Hepatocyte (in vitro differentiated cells): ENCODE data around the gene PIGN. TPM values are rescaled to one million over a fixed set of nuclear protein-coding genes. Genes with fewer than 3 reads are reported as not detected.

Source experiments
- DNase-seq: peaks from one replicate; pipeline ENCODE4 v3.0.0-alpha.2; 2016; ENCODE audit warnings: low spot score
- H2AFZ ChIP-seq: fragments of 200-600 bp; sonication (generic); 2 replicates; pipeline ENCODE4 v1.6.0; 2016; ENCODE audit warnings: antibody characterized with exemption, mild to moderate bottlenecking
- H3K27ac ChIP-seq: fragments of 200-600 bp; sonication (generic); 2 replicates; pipeline ENCODE4 v1.5.1; 2016; ENCODE audit warnings: mild to moderate bottlenecking
- H3K27me3 ChIP-seq: fragments of 200-600 bp; sonication (generic); 2 replicates; pipeline ENCODE4 v1.6.1; 2016
- H3K36me3 ChIP-seq: fragments of 200-600 bp; sonication (generic); replicated peaks from 2 replicates; pipeline ENCODE4 v1.5.1; 2016; ENCODE audit warnings: low read depth; ENCODE audit not compliant: insufficient read depth
- H3K4me1 ChIP-seq: fragments of 200-600 bp; sonication (generic); 2 replicates; pipeline ENCODE4 v1.5.1; 2016; ENCODE audit warnings: mild to moderate bottlenecking, moderate library complexity; ENCODE audit not compliant: insufficient read depth
- H3K4me2 ChIP-seq: fragments of 200-600 bp; sonication (generic); 2 replicates; pipeline ENCODE4 v1.6.0; 2016
- H3K4me3 ChIP-seq: fragments of 200-600 bp; sonication (generic); 2 replicates; pipeline ENCODE4 v1.5.1; 2016; ENCODE audit warnings: mild to moderate bottlenecking
- H3K79me2 ChIP-seq: fragments of 200-600 bp; sonication (generic); 2 replicates; pipeline ENCODE4 v1.6.0; 2017; ENCODE audit warnings: mild to moderate bottlenecking
- H3K9me2 ChIP-seq: fragments of 200-600 bp; sonication (generic); replicated peaks from 2 replicates; pipeline ENCODE4 v1.6.0; 2017; ENCODE audit warnings: mild to moderate bottlenecking; ENCODE audit not compliant: insufficient read depth
- H3K9me3 ChIP-seq: fragments of 200-600 bp; sonication (generic); 2 replicates; pipeline ENCODE4 v1.5.1; 2016; ENCODE audit warnings: low read depth, mild to moderate bottlenecking
- H4K20me1 ChIP-seq: fragments of 200-600 bp; sonication (generic); 2 replicates; pipeline ENCODE4 v1.6.0; 2016; ENCODE audit warnings: mild to moderate bottlenecking; ENCODE audit not compliant: insufficient read depth, poor library complexity, severe bottlenecking
- CTCF ChIP-seq: fragments of 200-600 bp; sonication (generic); IDR thresholded peaks from 2 replicates; pipeline ENCODE4 v1.5.1; 2016; ENCODE audit warnings: antibody characterized with exemption, mild to moderate bottlenecking; ENCODE audit not compliant: poor library complexity
- EZH2 ChIP-seq: fragments of 200-600 bp; sonication (generic); IDR thresholded peaks from 2 replicates; pipeline ENCODE4 v1.6.1; 2016; ENCODE audit warnings: antibody characterized with exemption, mild to moderate bottlenecking, borderline replicate concordance
- EZH2phosphoT487 ChIP-seq: fragments of 200-600 bp; sonication (generic); IDR thresholded peaks from one replicate; pipeline ENCODE4 v1.6.1; 2018; ENCODE audit warnings: antibody characterized with exemption, mild to moderate bottlenecking, low read depth, moderate library complexity; ENCODE audit not compliant: unreplicated experiment, severe bottlenecking
- WGBS: methylation state at CpG from one replicate; pipeline ENCODE4 v1.1.6; 2016; ENCODE audit warnings: low lambda C conversion rate; ENCODE audit errors: missing lambda C conversion rate; 5-methylcytosine and 5-hydroxymethylcytosine counted together
- polyA plus RNA-seq: library from polyadenylated mRNA; unstranded; fragments of >200 nt; fragmentation: Nextera tagmentation; extraction: Ambion mirVana; gene quantifications from 2 replicates; pipeline ENCODE4 v1.2.1, GENCODE V29; 2016
- total RNA-seq: library from RNA; depleted of rRNA; stranded (reverse); fragments of >200 nt; gene quantifications from 2 replicates; pipeline ENCODE4 v1.2.3, GENCODE V29; 2014

The PIGN gene
- total and polyA plus RNA-seq, 2 experiments from 2014 or later: 18.9 to 42.9 TPM

- WGBS: 100% methylated on average over 1 of the region's 1 CpG
- Histone ChIP-seq H3K4me1 (peaks cover 21% of the 10 kb centered on the region), H4K20me1 (no peaks in the 10 kb centered on the region), H3K36me3 (no peaks in the 10 kb centered on the region), H3K4me3 (no peak overlapping the region), H3K27me3 (no peaks in the 10 kb centered on the region), H3K9me2 (no peaks in the 10 kb centered on the region), H3K79me2 (no peaks in the 10 kb centered on the region), H3K9me3 (no peaks in the 10 kb centered on the region), H3K27ac (no peak overlapping the region), H2AFZ (no peak overlapping the region), H3K4me2 (no peak overlapping the region)
- no peak for DNase-seq
- no peak for TF ChIP-seq EZH2phosphoT487
- TF ChIP-seq CTCF: no peak
- no peak for TF ChIP-seq EZH2
Observed at GRCh38 chr18:61995618-61996017, 191.2 kb downstream of the PIGN start.

GRCh38 chr18:61993831-61994230, 193.0 kb downstream of the PIGN start:
- TF ChIP-seq EZH2phosphoT487: no peak
- no peak for TF ChIP-seq CTCF
- no peak for TF ChIP-seq EZH2
- no peaks in the 10 kb centered on the region for H3K9me2 ChIP-seq
- H3K79me2 ChIP-seq: no peaks in the 10 kb centered on the region
- no peaks in the 10 kb centered on the region for H3K36me3 ChIP-seq
- H3K4me2 ChIP-seq: no peak overlapping the region
- no peak for DNase-seq
- 97% methylated on average over 1 of the region's 1 CpG for WGBS
- no peaks in the 10 kb centered on the region for H3K9me3 ChIP-seq
- H3K4me3 ChIP-seq: no peak overlapping the region
- no peak overlapping the region for H2AFZ ChIP-seq
- H3K27me3 ChIP-seq: no peaks in the 10 kb centered on the region
- peaks cover 21% of the 10 kb centered on the region for H3K4me1 ChIP-seq
- no peak overlapping the region for H3K27ac ChIP-seq
- no peaks in the 10 kb centered on the region for H4K20me1 ChIP-seq

GRCh38 chr18:61992923-61993322, 193.9 kb downstream of the PIGN start:
- H3K36me3 ChIP-seq: no peaks in the 10 kb centered on the region
- peak overlapping the region; percentile 67 for H3K27ac ChIP-seq
- H2AFZ ChIP-seq: no peak overlapping the region
- TF ChIP-seq CTCF (no peak), EZH2phosphoT487 (no peak), EZH2 (no peak)
- H4K20me1 ChIP-seq: no peaks in the 10 kb centered on the region
- no peaks in the 10 kb centered on the region for H3K9me2 ChIP-seq
- H3K4me1 ChIP-seq: peaks cover 21% of the 10 kb centered on the region
- no peaks in the 10 kb centered on the region for H3K27me3 ChIP-seq
- peak overlapping the region; percentile 6 for H3K4me2 ChIP-seq
- no peak overlapping the region for H3K4me3 ChIP-seq
- no peak for DNase-seq
- H3K79me2 ChIP-seq: no peaks in the 10 kb centered on the region
- 23% methylated on average over 2 of the region's 2 CpGs for WGBS
- H3K9me3 ChIP-seq: no peaks in the 10 kb centered on the region

GRCh38 chr18:61992285-61992684, 194.6 kb downstream of the PIGN start:
- H3K4me2 ChIP-seq: peak overlapping the region; percentile 6
- WGBS: 74% methylated on average over 1 of the region's 1 CpG
- no peak overlapping the region for H3K4me3 ChIP-seq
- no peaks in the 10 kb centered on the region for H3K9me2 ChIP-seq
- H3K4me1 ChIP-seq: peaks cover 21% of the 10 kb centered on the region
- no peaks in the 10 kb centered on the region for H3K27me3 ChIP-seq
- H3K36me3 ChIP-seq: no peaks in the 10 kb centered on the region
- H3K9me3 ChIP-seq: no peaks in the 10 kb centered on the region
- TF ChIP-seq EZH2phosphoT487: no peak
- no peak for TF ChIP-seq CTCF
- TF ChIP-seq EZH2: no peak
- no peaks in the 10 kb centered on the region for H4K20me1 ChIP-seq
- no peak overlapping the region for H2AFZ ChIP-seq
- peak; percentile 41 for DNase-seq
- H3K27ac ChIP-seq: peak overlapping the region; percentile 67
- H3K79me2 ChIP-seq: no peaks in the 10 kb centered on the region
